Ectodermal cell (in vitro differentiated cells): ENCODE results near the gene XNDC1N.

Source experiments
- H3K27ac ChIP-seq: 2 replicates; pipeline ENCODE4 v1.7.0; 2013; ENCODE audit warnings: mild to moderate bottlenecking, low read depth, low read length; ENCODE audit not compliant: insufficient read depth, poor library complexity, severe bottlenecking
- H3K27me3 ChIP-seq: 2 replicates; pipeline ENCODE4 v1.7.0; 2013; ENCODE audit warnings: mild to moderate bottlenecking, low read length; ENCODE audit not compliant: insufficient read depth, control insufficient read depth, poor library complexity, severe bottlenecking
- H3K36me3 ChIP-seq: one replicate; pipeline ENCODE4 v1.7.0; 2013; ENCODE audit warnings: low read length; ENCODE audit not compliant: control insufficient read depth, insufficient read depth
- H3K4me1 ChIP-seq: one replicate; pipeline ENCODE4 v1.7.0; 2013; ENCODE audit warnings: low read length; ENCODE audit not compliant: control insufficient read depth, insufficient read depth
- H3K4me3 ChIP-seq: 2 replicates; pipeline ENCODE4 v1.7.0; 2013; ENCODE audit warnings: low read depth, low read length, control low read depth; ENCODE audit not compliant: insufficient read depth
- H3K9me3 ChIP-seq: 2 replicates; pipeline ENCODE4 v1.7.0; 2013; ENCODE audit warnings: mild to moderate bottlenecking, low read length, moderate library complexity; ENCODE audit not compliant: control insufficient read depth
- WGBS, 2 experiments: methylation state at CpG; one replicate each; pipeline ENCODE4 v1.1.7; 2013; ENCODE audit warnings: missing lambda C conversion rate in 2 of 2; 5-methylcytosine and 5-hydroxymethylcytosine counted together

The XNDC1N gene

DNA sequence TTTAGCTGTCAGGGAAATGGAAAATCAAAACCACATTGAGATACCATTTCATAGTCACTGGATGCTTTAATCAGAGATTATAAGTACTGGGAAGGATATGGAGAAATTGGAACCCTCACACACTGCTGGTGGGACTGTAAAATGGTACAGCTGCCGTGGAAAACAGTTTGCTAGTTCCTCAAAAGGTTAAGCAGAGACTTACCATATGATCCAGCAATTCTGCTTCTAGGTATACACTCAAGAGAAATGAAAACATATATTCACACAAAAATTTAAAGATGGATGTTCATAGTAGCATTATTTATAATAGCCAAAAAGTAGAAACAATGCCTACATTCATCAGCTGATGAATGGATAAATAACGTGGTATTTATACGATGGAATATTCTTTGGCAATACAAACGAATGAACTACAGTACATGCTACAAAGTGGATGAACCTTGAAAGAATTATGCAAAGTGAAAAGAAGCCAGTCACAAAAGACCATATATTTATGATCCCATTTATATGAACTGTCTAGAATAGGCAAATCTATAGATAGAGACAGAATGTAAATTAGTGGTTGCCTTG, 23.4 kb upstream of the XNDC1N start:
- WGBS, 2 experiments: 92 to 99% methylated on average over 4 of the region's 4 CpGs
- no peaks in the 10 kb centered on the region for H3K27me3 ChIP-seq
- H3K4me3 ChIP-seq: no peak overlapping the region
- H3K9me3 ChIP-seq: no peaks in the 10 kb centered on the region
- H3K4me1 ChIP-seq: no peaks in the 10 kb centered on the region
- H3K27ac ChIP-seq: no peak overlapping the region
- H3K36me3 ChIP-seq: no peaks in the 10 kb centered on the region

DNA sequence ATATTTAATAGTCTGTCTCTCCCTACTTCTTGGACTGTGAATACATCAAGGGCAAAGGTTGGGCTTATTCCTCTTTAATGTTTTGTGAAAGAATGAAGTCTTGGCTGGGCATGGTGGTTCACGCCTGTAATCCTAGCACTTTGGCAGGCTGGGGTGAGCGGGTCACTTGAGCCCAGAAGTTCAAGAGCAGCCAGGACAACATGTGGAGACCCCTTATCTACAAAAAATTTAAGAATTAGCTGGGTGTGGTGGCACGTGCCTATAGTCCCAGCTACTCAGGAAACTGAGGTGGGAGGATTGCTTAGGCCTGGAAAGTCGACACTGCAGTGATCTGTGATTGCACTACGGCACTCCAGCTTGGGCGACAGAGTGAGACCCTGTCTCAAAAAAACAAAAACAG, 20.6 kb upstream of the XNDC1N start:
- Histone ChIP-seq H3K27me3 (no peaks in the 10 kb centered on the region), H3K4me3 (no peak overlapping the region), H3K36me3 (no peaks in the 10 kb centered on the region), H3K9me3 (no peaks in the 10 kb centered on the region), H3K4me1 (no peaks in the 10 kb centered on the region), H3K27ac (no peak overlapping the region)
- WGBS, 2 experiments: 90 to 95% methylated on average over 6 of the region's 6 CpGs

DNA sequence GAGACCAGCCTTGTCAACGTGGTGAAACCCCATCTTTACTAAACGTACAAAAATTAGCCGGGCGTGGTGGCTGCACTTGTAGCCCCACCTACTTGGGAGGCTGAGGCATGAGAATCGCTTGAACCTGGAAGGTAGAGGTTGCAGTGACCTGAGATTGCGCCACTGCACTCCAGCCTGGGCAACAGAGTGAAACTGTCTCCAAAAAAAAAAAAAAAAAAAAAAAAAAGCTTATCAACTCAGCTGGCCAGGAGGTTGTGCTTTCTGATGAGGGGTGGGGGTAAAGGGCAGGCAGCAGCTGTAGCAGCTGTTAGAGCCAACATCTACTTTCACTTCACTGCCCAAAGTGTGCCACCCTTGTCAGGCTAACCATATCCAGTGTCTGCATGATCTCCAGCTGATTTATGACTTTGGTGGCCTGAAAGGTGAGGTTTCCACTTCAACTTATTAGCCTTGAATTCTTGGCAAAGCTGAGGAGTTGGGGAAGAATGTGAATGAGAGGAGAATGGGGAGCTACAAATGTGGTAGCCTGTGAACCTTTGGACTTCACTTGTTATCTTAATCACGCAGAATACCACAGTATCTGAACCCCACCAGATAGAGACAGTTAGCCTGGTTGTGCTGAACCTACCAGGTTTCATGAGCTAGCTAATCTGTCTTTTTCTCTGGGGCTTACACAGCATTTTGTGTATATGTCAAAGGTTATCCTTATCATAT, 20.1 kb upstream of the XNDC1N start:
- no peaks in the 10 kb centered on the region for H3K9me3 ChIP-seq
- H3K4me1 ChIP-seq: no peaks in the 10 kb centered on the region
- H3K27me3 ChIP-seq: no peaks in the 10 kb centered on the region
- H3K36me3 ChIP-seq: no peaks in the 10 kb centered on the region
- no peak overlapping the region for H3K4me3 ChIP-seq
- WGBS, 2 experiments: 95 to 96% methylated on average over 7 of the region's 7 CpGs
- H3K27ac ChIP-seq: no peak overlapping the region

DNA sequence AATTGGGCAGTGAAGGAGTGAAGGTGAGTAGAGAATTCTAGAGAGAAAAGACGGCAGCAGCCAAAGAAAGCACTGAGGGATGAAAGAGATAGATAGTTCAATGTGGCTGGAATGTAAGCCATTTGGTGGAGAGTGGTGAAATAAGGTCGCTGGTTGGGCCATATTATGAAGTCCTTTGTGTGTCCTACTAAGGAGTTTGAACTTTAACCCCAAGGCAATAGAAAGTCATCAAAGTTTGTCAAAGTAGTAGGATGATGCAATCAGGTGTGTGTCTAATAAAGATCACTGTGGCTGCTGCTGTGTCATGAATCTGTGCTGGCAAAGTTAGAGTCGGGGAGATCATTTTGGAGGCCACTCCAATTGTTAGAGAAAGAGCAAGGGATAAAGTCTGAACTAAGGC, 19.1 kb upstream of the XNDC1N start:
- 91 to 94% methylated on average over 3 of the region's 3 CpGs for WGBS, 2 experiments
- Histone ChIP-seq H3K9me3 (no peaks in the 10 kb centered on the region), H3K4me3 (no peak overlapping the region), H3K27me3 (no peaks in the 10 kb centered on the region), H3K4me1 (no peaks in the 10 kb centered on the region), H3K27ac (no peak overlapping the region), H3K36me3 (no peaks in the 10 kb centered on the region)

DNA sequence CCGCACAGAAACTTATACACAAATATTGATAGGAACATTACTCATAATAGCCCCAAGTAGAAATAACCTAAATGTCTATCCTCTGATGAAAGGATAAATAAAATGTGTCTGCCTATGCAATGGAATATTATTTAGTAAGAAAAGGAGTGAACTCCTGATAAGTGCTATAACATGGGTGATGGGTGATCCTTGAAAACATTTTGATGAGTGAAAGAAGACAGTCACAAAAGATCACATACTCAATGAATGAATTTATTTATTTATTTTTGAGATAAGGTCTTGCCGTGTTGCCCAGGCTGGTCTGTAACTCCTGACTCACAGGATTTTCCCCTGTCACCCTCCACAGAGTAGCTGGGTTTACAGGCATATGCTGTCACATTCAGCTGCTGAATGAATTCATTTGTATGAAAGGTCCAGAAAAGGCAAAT, 17.8 kb upstream of the XNDC1N start:
- H3K9me3 ChIP-seq: no peaks in the 10 kb centered on the region
- WGBS, 2 experiments: 88 to 95% methylated on average over 1 of the region's 2 CpGs
- no peak overlapping the region for H3K27ac ChIP-seq
- H3K4me3 ChIP-seq: no peak overlapping the region
- no peaks in the 10 kb centered on the region for H3K36me3 ChIP-seq
- no peaks in the 10 kb centered on the region for H3K4me1 ChIP-seq
- no peaks in the 10 kb centered on the region for H3K27me3 ChIP-seq

DNA sequence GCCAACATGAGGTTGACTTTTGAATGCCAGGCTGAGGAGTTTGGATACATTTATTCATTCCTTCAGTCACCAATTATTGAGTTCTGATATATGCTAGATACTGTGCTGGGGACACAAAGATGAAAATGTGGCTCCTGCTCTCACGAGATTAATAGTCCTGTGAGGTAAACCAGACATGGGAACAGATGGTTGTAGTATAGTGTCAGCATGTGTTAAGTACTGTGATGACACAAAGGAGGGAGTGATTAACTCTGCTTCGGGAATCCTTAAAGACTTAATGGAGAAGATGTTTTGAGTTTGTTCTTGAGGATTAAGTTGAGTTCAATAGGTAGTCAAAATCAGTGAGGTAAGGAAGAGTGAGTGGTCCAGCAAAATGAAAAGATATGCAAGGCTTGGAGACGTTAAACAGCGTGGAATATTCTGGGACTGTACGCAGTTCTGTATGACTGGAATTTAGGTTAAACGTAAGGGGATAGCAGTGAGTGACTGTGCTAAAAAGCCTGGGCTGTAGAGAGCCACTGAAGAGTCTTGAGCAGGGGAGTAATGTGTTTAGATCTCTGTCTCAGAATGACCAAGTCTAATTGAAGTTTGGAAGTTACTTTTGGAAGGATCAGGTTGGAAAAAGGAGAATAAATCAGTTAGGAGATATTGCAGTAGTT, 12.3 kb upstream of the XNDC1N start:
- H3K27me3 ChIP-seq: no peaks in the 10 kb centered on the region
- no peak overlapping the region for H3K4me3 ChIP-seq
- H3K4me1 ChIP-seq: no peaks in the 10 kb centered on the region
- WGBS, 2 experiments: 90 to 94% methylated on average over 6 of the region's 6 CpGs
- no peaks in the 10 kb centered on the region for H3K9me3 ChIP-seq
- H3K36me3 ChIP-seq: no peaks in the 10 kb centered on the region
- no peak overlapping the region for H3K27ac ChIP-seq

DNA sequence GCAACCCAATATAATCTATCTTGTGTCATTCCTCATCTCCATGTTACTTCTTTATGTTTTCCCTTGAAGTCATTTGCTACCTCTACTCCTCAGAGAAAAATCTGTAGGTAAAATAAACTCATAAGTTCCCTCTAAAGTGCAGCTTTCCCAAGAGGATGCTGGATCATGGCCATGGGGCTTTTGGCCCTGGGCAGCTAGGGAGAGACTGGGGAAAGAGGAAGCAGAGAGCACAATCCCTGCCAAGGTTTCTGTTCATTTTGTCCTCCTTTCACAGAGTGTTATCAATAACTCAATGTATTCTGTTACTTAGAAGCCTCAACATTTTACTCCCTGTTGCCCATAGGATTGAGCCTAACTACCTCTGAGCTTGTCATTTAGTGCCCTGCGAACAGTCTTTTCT, 9.4 kb upstream of the XNDC1N start:
- Histone ChIP-seq H3K4me1 (no peaks in the 10 kb centered on the region), H3K9me3 (no peaks in the 10 kb centered on the region), H3K27me3 (no peaks in the 10 kb centered on the region), H3K36me3 (no peaks in the 10 kb centered on the region), H3K27ac (no peak overlapping the region), H3K4me3 (no peak overlapping the region)
- WGBS, 2 experiments: 95 to 100% methylated on average over 1 of the region's 1 CpG

DNA sequence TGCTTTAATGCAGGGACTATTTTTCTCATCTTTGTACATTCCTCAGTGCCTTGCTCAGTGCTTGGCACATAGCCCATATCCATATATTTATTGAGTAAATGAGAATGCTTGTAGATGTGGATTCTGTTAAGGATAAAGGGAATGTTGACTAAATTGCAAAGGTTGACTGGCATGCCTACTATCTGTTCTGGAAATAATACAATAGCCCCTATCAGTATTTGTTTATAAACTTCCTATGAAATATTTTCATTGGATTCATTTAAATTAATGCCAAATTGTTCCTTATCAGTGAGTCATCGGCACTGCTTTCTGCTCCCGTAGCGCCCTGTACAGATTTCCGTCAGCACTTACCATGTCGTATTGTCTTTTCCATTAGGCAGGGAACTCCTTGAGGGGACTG, 8.4 kb upstream of the XNDC1N start:
- Histone ChIP-seq H3K36me3 (no peaks in the 10 kb centered on the region), H3K9me3 (no peaks in the 10 kb centered on the region), H3K4me1 (no peaks in the 10 kb centered on the region), H3K27me3 (no peaks in the 10 kb centered on the region), H3K27ac (no peak overlapping the region), H3K4me3 (no peak overlapping the region)
- 74 to 79% methylated on average over 5 of the region's 5 CpGs for WGBS, 2 experiments

DNA sequence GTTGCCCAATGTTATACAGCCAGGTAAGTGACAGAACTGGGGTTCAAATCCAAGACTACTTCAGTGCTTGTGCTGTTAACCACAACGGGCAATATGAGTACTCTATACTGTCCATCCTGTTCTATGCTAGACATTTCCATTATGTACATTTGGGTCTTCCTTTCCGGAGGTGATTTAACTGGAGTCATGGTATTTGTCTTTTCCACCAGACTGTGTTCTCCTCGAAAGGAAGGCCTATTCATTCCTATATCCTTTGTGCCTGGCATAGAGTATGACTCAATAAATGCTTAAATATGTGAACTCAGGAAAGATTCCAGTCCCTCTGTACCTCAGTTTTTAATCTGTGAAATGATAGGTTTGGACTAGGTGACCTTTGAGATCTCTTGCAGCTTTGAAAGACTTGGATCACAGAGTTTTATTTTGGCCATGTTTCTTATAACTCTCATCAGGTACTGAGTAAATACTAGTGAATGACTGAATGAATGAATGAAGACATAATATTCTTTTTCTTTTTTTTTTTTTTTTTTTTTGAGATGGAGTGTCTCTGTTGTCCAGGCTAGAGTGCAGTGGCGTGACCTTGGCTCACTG, 7.0 kb upstream of the XNDC1N start:
- H3K4me3 ChIP-seq: no peak overlapping the region
- no peaks in the 10 kb centered on the region for H3K27me3 ChIP-seq
- no peaks in the 10 kb centered on the region for H3K36me3 ChIP-seq
- H3K27ac ChIP-seq: no peak overlapping the region
- H3K9me3 ChIP-seq: no peaks in the 10 kb centered on the region
- 94 to 99% methylated on average over 4 of the region's 4 CpGs for WGBS, 2 experiments
- H3K4me1 ChIP-seq: peaks cover 2% of the 10 kb centered on the region

DNA sequence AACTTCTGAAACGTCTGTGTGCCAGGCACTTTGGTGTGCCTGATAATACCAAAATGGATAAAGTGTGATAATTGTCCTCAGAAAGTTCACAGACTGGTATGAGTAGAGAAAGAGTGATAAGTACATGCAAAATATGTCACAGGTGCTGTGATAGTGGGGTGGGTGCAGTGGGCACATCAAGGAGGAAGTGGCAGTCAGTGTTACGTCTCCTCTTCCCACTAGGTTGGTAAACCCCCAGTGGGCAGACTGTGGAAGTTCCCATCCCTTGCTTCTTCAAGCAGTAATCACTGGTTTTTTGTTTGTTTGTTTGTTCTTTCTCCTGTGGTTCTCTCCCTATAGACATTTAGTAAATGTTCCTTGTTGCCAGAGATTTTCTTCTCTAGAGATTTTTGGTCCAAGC, 5.8 kb upstream of the XNDC1N start:
- H3K27ac ChIP-seq: no peak overlapping the region
- H3K36me3 ChIP-seq: no peaks in the 10 kb centered on the region
- H3K27me3 ChIP-seq: no peaks in the 10 kb centered on the region
- WGBS, 2 experiments: 90 to 96% methylated on average over 2 of the region's 2 CpGs
- no peak overlapping the region for H3K4me3 ChIP-seq
- H3K9me3 ChIP-seq: no peaks in the 10 kb centered on the region
- H3K4me1 ChIP-seq: peaks cover 11% of the 10 kb centered on the region
